ENCODE data around the gene OR8B12. TPM values are rescaled to one million over a fixed set of nuclear protein-coding genes. Genes with fewer than 3 reads are reported as not detected.

Gene OR8B12
- total and polyA plus RNA-seq, 10 of the 15 experiments (the other 5 are each of a cell fraction or from before 2014, with no cell fraction given), result not detected

DNA sequence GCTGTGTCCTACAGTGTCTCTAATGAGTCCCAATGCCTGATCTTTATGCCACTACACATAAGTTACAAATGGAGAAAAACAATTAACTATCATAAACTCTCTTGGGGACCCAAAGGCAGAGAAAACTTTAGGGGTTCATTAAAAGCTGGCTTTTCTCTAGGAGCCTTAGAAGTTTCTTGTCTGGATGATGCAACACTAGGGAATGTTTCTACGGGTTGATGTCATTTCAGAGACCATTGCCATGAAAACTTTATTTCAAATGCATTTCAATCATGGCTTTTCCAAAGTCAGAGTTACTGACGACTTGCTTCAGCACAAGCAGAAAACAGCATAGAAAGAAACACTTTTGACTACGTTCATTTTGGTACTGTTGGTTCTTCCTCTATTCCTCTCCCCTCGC is 8.5 kb upstream of the OR8B12 start:
- Histone ChIP-seq H3K4me1 (ENCODE audit: control insufficient read depth, insufficient read depth, low read length) (no peaks in the 10 kb centered on the region), H3K9me3 (replicated peaks; ENCODE audit: control insufficient read depth, insufficient read depth, low read length) (no peaks in the 10 kb centered on the region), H2AFZ (ENCODE audit: control insufficient read depth, low read depth, low read length) (no peak overlapping the region), H3K79me2 (ENCODE audit: control insufficient read depth, insufficient read depth, low read length) (no peaks in the 10 kb centered on the region), H4K20me1 (ENCODE audit: control insufficient read depth, insufficient read depth) (no peaks in the 10 kb centered on the region), H3K27ac (ENCODE audit: control insufficient read depth, insufficient read depth) (no peak overlapping the region), H3K9ac (ENCODE audit: control insufficient read depth, insufficient read depth, low read length) (no peak overlapping the region), H3K4me3 (no peak overlapping the region), H3K4me2 (ENCODE audit: control insufficient read depth, insufficient read depth) (no peak overlapping the region), H3K36me3 (ENCODE audit: control insufficient read depth in 2 of 2, insufficient read depth in 2 of 2, low read length in 1 of 2) (no peaks in the 10 kb centered on the region), H3K27me3 (replicated peaks in 1 of 2; ENCODE audit: control insufficient read depth in 2 of 2, insufficient read depth in 2 of 2, low read length in 1 of 2) (no peaks in the 10 kb centered on the region)
- ChIA-PET RAD21 (ENCODE audit: unreplicated experiment) (no interaction called here), POLR2A (no interaction called here), SMC1A (ENCODE audit: uncharacterized antibody, unreplicated experiment) (no interaction called here), CTCF (no interaction called here)
- WGBS (ENCODE audit: insufficient coverage, insufficient replicate concordance, low lambda C conversion rate, missing lambda C conversion rate), result 42% methylated on average over 4 of the region's 4 CpGs
- ATAC-seq, result no peak
- no TSS peak for BruUV-seq (replicated peaks)
- in situ Hi-C loops (cut with MboI), result no loop called here
- DNase-seq (ENCODE audit: low read depth, low spot score), result no peak
- intact Hi-C loops (cut with micrococcal nuclease; ENCODE audit: unreplicated experiment), result no loop called here
- FAIRE-seq, result no peak
- no peak for TF ChIP-seq CHD1 (IDR thresholded peaks at IDR 0.05; ENCODE audit: low read depth, low read length)
- TF ChIP-seq RCOR1 (conservative IDR thresholded peaks at IDR 0.05; ENCODE audit: low read depth, low read length), result no peak
- no peak for TF ChIP-seq ZNF274 (IDR thresholded peaks at IDR 0.05; ENCODE audit: insufficient read depth, insufficient read length)
- no peak for TF ChIP-seq STAT3 (IDR thresholded peaks at IDR 0.05; ENCODE audit: low read depth, low read length)
- TF ChIP-seq PAX8 (IDR thresholded peaks at IDR 0.05), result no peak
- TF ChIP-seq CBX3 (IDR thresholded peaks at IDR 0.05; ENCODE audit: borderline replicate concordance, low read depth), result no peak
- TF ChIP-seq ZNF622 (IDR thresholded peaks at IDR 0.05), result no peak
- TF ChIP-seq PML (IDR thresholded peaks at IDR 0.05; ENCODE audit: low read length), result no peak
- no peak for TF ChIP-seq NR2C2 (IDR thresholded peaks at IDR 0.05; ENCODE audit: borderline replicate concordance, control insufficient read depth, insufficient read length, low read depth)
- TF ChIP-seq E2F4 (IDR thresholded peaks at IDR 0.05; ENCODE audit: low read depth, low read length), result no peak
- no peak for TF ChIP-seq CREB1 (IDR thresholded peaks at IDR 0.05; ENCODE audit: low read depth)
- no peak for TF ChIP-seq SREBF2 (IDR thresholded peaks at IDR 0.05; ENCODE audit: low read length)
- TF ChIP-seq, protein P1, sequence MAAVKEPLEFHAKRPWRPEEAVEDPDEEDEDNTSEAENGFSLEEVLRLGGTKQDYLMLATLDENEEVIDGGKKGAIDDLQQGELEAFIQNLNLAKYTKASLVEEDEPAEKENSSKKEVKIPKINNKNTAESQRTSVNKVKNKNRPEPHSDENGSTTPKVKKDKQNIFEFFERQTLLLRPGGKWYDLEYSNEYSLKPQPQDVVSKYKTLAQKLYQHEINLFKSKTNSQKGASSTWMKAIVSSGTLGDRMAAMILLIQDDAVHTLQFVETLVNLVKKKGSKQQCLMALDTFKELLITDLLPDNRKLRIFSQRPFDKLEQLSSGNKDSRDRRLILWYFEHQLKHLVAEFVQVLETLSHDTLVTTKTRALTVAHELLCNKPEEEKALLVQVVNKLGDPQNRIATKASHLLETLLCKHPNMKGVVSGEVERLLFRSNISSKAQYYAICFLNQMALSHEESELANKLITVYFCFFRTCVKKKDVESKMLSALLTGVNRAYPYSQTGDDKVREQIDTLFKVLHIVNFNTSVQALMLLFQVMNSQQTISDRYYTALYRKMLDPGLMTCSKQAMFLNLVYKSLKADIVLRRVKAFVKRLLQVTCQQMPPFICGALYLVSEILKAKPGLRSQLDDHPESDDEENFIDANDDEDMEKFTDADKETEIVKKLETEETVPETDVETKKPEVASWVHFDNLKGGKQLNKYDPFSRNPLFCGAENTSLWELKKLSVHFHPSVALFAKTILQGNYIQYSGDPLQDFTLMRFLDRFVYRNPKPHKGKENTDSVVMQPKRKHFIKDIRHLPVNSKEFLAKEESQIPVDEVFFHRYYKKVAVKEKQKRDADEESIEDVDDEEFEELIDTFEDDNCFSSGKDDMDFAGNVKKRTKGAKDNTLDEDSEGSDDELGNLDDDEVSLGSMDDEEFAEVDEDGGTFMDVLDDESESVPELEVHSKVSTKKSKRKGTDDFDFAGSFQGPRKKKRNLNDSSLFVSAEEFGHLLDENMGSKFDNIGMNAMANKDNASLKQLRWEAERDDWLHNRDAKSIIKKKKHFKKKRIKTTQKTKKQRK (IDR thresholded peaks at IDR 0.05; ENCODE audit: low read depth, low read length), result no peak
- TF ChIP-seq PAX5 (IDR thresholded peaks at IDR 0.05; ENCODE audit: borderline replicate concordance, low read depth, low read length), result no peak
- TF ChIP-seq RUNX3 (IDR thresholded peaks at IDR 0.05; ENCODE audit: low read length), result no peak
- TF ChIP-seq TCF3 (IDR thresholded peaks at IDR 0.05; ENCODE audit: borderline replicate concordance, insufficient read depth, low read depth, low read length), result no peak
- no peak for TF ChIP-seq ZNF217 (IDR thresholded peaks at IDR 0.05)
- TF ChIP-seq MXI1 (IDR thresholded peaks at IDR 0.05; ENCODE audit: low read depth, low read length), result no peak

Measured in GM12878 (cell line).